Large intestine (tissue), 3 donors: ENCODE results near the gene GLP1R. TPM values are rescaled to one million over a fixed set of nuclear protein-coding genes. Genes with fewer than 3 reads are reported as not detected.
A peak's percentile ranks its signal among the peaks of the same experiment; 100 is the strongest.

Source experiments
- DNase-seq, 2 donors: peaks; one replicate each; pipeline versions ENCODE4 v3.0.0 to v3.0.0-alpha.2; 2013
- H3K27ac ChIP-seq: one replicate; pipeline ENCODE4 v1.5.1; 2013; ENCODE audit warnings: low read length
- H3K27me3 ChIP-seq: 2 replicates; pipeline ENCODE4 v1.6.1; 2013; ENCODE audit warnings: low read length; ENCODE audit not compliant: control insufficient read depth, insufficient read depth
- H3K36me3 ChIP-seq: 2 replicates; pipeline ENCODE4 v1.6.1; 2013; ENCODE audit warnings: low read length; ENCODE audit not compliant: control insufficient read depth, insufficient read depth
- H3K4me1 ChIP-seq: one replicate; pipeline ENCODE4 v1.6.1; 2013; ENCODE audit warnings: low read length; ENCODE audit not compliant: control insufficient read depth, insufficient read depth
- H3K4me3 ChIP-seq: one replicate; pipeline ENCODE4 v1.5.1; 2013; ENCODE audit warnings: low read length
- H3K9me3 ChIP-seq: one replicate; pipeline ENCODE4 v1.6.1; 2013; ENCODE audit warnings: mild to moderate bottlenecking, low read depth, low read length, moderate library complexity; ENCODE audit not compliant: control insufficient read depth
- WGBS: methylation state at CpG from one replicate; pipeline ENCODE4 v1.1.5; 2013; ENCODE audit warnings: low lambda C conversion rate; ENCODE audit not compliant: insufficient coverage; 5-methylcytosine and 5-hydroxymethylcytosine counted together
- polyA plus RNA-seq: library from polyadenylated mRNA; unstranded; fragments of 120-200 nt; gene quantifications from one replicate; pipeline ENCODE4 v1.2.1, GENCODE V29; 2013

GLP1R gene
- polyA plus RNA-seq, 1 donor = 0.84 TPM

DNA sequence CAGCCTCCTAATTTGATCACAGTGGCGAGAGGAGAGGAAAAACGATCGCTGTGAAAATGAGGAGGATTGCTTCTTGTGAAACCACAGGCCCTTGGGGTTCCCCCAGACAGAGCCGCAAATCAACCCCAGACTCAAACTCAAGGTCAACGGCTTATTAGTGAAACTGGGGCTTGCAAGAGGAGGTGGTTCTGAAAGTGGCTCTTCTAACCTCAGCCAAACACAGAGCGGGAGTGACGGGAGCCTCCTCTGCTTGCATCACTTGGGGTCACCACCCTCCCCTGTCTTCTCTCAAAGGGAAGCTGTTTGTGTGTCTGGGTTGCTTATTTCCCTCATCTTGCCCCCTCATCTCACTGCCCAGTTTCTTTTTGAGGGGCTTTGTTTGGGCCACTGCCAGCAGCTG lies 37.7 kb downstream of the GLP1R start:
- no peaks in the 10 kb centered on the region for H3K4me1 ChIP-seq
- no peaks in the 10 kb centered on the region for H3K9me3 ChIP-seq
- no peak overlapping the region for H3K27ac ChIP-seq
- no peak overlapping the region for H3K4me3 ChIP-seq
- peaks cover 16% of the 10 kb centered on the region for H3K27me3 ChIP-seq
- 87% methylated on average over 3 of the region's 7 CpGs for WGBS
- DNase-seq = no peak
- H3K36me3 ChIP-seq = no peaks in the 10 kb centered on the region

DNA sequence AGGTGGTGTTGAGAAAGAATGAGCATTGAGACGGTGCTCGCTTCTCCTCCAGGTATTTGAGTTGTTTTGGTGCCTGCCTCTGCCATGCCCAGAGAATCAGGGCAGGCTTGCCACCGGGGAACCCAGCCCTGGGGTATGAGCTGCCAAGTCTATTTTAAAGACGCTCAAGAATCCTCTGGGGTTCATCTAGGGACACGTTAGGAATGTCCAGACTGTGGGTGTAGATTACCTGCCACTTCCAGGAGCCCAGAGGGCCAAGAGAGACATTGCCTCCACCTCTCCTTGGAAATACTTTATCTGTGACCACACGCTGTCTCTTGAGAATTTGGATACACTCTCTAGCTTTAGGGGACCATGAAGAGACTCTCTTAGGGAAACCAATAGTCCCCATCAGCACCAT lies 38.1 kb downstream of the GLP1R start:
- DNase-seq = no peak
- Histone ChIP-seq H3K27ac (no peak overlapping the region), H3K4me1 (no peaks in the 10 kb centered on the region), H3K9me3 (no peaks in the 10 kb centered on the region), H3K36me3 (no peaks in the 10 kb centered on the region), H3K27me3 (peaks cover 16% of the 10 kb centered on the region), H3K4me3 (no peak overlapping the region)
- no CpG with 5 or more reads among the region's 6 CpGs for WGBS

GRCh38 chr6:39087197-39087596 lies 38.6 kb downstream of the GLP1R start:
- no peaks in the 10 kb centered on the region for H3K4me1 ChIP-seq
- peaks cover 16% of the 10 kb centered on the region for H3K27me3 ChIP-seq
- DNase-seq = no peak
- no peaks in the 10 kb centered on the region for H3K9me3 ChIP-seq
- no peak overlapping the region for H3K4me3 ChIP-seq
- H3K27ac ChIP-seq = no peak overlapping the region
- no peaks in the 10 kb centered on the region for H3K36me3 ChIP-seq
- no CpG with 5 or more reads among the region's 7 CpGs for WGBS

GRCh38 chr6:39088331-39088730 lies 39.8 kb downstream of the GLP1R start:
- H3K9me3 ChIP-seq = no peaks in the 10 kb centered on the region
- no CpG with 5 or more reads among the region's 4 CpGs for WGBS
- no peak overlapping the region for H3K4me3 ChIP-seq
- H3K27ac ChIP-seq = no peak overlapping the region
- peak in 1 of 2 donors; percentile 30 for DNase-seq
- H3K27me3 ChIP-seq = peaks cover 16% of the 10 kb centered on the region
- no peaks in the 10 kb centered on the region for H3K4me1 ChIP-seq
- H3K36me3 ChIP-seq = no peaks in the 10 kb centered on the region

- no peak overlapping the region for H3K27ac ChIP-seq
- H3K9me3 ChIP-seq = no peaks in the 10 kb centered on the region
- no peak overlapping the region for H3K4me3 ChIP-seq
- WGBS = 80% methylated on average over 1 of the region's 4 CpGs
- H3K36me3 ChIP-seq = no peaks in the 10 kb centered on the region
- no peaks in the 10 kb centered on the region for H3K4me1 ChIP-seq
- DNase-seq = no peak
- H3K27me3 ChIP-seq = peaks cover 13% of the 10 kb centered on the region
These were observed 41.5 kb downstream of the GLP1R start for GRCh38 chr6:39090036-39090435.

GRCh38 chr6:39091220-39091619 lies 42.6 kb downstream of the GLP1R start:
- H3K27me3 ChIP-seq = peaks cover 10% of the 10 kb centered on the region
- no peaks in the 10 kb centered on the region for H3K36me3 ChIP-seq
- 100% methylated on average over 1 of the region's 7 CpGs for WGBS
- no peaks in the 10 kb centered on the region for H3K9me3 ChIP-seq
- no peaks in the 10 kb centered on the region for H3K4me1 ChIP-seq
- no peak for DNase-seq
- no peak overlapping the region for H3K27ac ChIP-seq
- H3K4me3 ChIP-seq = no peak overlapping the region

DNA sequence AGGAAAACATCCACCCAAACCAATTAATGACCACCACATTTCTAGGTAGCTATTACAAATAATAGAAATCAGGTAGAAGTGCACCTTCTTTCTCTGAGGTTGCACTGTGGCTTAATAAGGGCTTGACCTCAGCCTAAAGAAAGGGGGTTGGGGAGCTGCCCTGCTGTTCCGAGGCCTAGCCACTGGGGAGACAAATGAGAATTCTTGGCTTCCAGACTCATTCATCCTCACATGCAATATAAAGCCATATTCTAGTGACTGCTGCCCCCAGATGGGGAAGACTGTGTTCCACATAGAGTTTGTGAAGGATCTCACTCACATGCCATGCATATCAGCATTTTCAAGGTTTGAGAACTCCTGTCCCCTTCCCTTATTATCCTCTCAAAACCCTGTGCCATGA lies 43.5 kb downstream of the GLP1R start:
- Histone ChIP-seq H3K27ac (no peak overlapping the region), H3K4me1 (no peaks in the 10 kb centered on the region), H3K36me3 (no peaks in the 10 kb centered on the region), H3K4me3 (no peak overlapping the region), H3K27me3 (peaks cover 9% of the 10 kb centered on the region), H3K9me3 (no peaks in the 10 kb centered on the region)
- DNase-seq = peak; percentile 20 to 28
- no CpG with 5 or more reads among the region's 1 CpG for WGBS

GRCh38 chr6:39093149-39093708 lies 44.6 kb downstream of the GLP1R start:
- no peak overlapping the region for H3K4me3 ChIP-seq
- H3K36me3 ChIP-seq = no peaks in the 10 kb centered on the region
- no CpG with 5 or more reads among the region's 4 CpGs for WGBS
- peaks cover 3% of the 10 kb centered on the region for H3K27me3 ChIP-seq
- H3K4me1 ChIP-seq = no peaks in the 10 kb centered on the region
- no peak overlapping the region for H3K27ac ChIP-seq
- no peaks in the 10 kb centered on the region for H3K9me3 ChIP-seq
- no peak for DNase-seq

GRCh38 chr6:39095578-39095977 lies 47.0 kb downstream of the GLP1R start:
- no peaks in the 10 kb centered on the region for H3K27me3 ChIP-seq
- no peaks in the 10 kb centered on the region for H3K9me3 ChIP-seq
- H3K36me3 ChIP-seq = no peaks in the 10 kb centered on the region
- no peak overlapping the region for H3K27ac ChIP-seq
- DNase-seq = no peak
- H3K4me3 ChIP-seq = no peak overlapping the region
- H3K4me1 ChIP-seq = no peaks in the 10 kb centered on the region

- Histone ChIP-seq H3K9me3 (no peaks in the 10 kb centered on the region), H3K27ac (no peak overlapping the region), H3K4me3 (no peak overlapping the region), H3K36me3 (peaks cover 17% of the 10 kb centered on the region), H3K4me1 (no peaks in the 10 kb centered on the region), H3K27me3 (no peaks in the 10 kb centered on the region)
- DNase-seq = no peak
- WGBS = no CpG with 5 or more reads among the region's 3 CpGs
These were observed 51.8 kb downstream of the GLP1R start for GRCh38 chr6:39100358-39100757.

- no peaks in the 10 kb centered on the region for H3K4me1 ChIP-seq
- H3K36me3 ChIP-seq = peaks cover 19% of the 10 kb centered on the region
- H3K4me3 ChIP-seq = no peak overlapping the region
- no peaks in the 10 kb centered on the region for H3K27me3 ChIP-seq
- WGBS = 20% methylated on average over 1 of the region's 12 CpGs
- peak; percentile 20 to 41 for DNase-seq
- no peaks in the 10 kb centered on the region for H3K9me3 ChIP-seq
- H3K27ac ChIP-seq = no peak overlapping the region
These were observed 53.7 kb downstream of the GLP1R start for GRCh38 chr6:39102071-39102820.
